Astrocyte (in vitro differentiated cells and primary cell): ENCODE data around the gene TTYH1.

ENCODE experiments used
- EZH2 ChIP-seq: IDR thresholded peaks from 2 replicates; pipeline ENCODE4 v1.6.1; 2012; ENCODE audit warnings: mild to moderate bottlenecking, low read length, inconsistent platforms; ENCODE audit not compliant: insufficient read depth
- TF ChIP-seq, protein P1 (sequence below): IDR thresholded peaks from 2 replicates; pipeline ENCODE4 v1.5.1; 2011; ENCODE audit warnings: low read depth, mild to moderate bottlenecking, inconsistent platforms, low read length, moderate library complexity; ENCODE audit not compliant: insufficient read depth

DNA sequence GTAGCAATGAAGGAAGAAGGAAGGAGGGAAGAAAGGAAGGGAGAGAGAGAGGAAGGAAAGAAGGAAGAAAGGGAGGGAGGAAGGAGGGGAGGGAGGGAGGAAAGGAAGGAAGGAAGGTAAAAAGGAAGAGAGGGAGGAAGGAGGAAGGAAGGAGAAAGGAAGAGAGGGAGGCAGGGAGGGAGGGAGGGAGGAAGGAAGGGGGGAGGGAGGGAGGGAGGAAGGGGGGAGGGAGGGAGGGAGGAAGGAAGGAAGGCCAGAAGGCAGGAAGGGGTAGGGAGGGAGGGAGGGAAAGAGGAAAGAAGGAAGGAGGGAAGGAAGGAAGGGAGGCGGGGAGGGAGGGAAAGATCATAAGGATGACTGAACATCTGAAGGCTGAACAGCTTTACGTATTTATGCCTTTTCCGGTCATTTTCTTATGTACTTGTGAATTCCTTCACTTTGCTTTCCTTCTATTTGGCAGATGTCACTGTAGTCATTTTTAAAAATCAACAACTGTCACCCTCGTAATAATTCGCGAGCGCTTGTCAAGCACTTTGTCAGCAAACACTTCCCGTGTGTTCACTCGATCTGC lies 6.7 kb upstream of the TTYH1 start:
- TF ChIP-seq, protein P1, sequence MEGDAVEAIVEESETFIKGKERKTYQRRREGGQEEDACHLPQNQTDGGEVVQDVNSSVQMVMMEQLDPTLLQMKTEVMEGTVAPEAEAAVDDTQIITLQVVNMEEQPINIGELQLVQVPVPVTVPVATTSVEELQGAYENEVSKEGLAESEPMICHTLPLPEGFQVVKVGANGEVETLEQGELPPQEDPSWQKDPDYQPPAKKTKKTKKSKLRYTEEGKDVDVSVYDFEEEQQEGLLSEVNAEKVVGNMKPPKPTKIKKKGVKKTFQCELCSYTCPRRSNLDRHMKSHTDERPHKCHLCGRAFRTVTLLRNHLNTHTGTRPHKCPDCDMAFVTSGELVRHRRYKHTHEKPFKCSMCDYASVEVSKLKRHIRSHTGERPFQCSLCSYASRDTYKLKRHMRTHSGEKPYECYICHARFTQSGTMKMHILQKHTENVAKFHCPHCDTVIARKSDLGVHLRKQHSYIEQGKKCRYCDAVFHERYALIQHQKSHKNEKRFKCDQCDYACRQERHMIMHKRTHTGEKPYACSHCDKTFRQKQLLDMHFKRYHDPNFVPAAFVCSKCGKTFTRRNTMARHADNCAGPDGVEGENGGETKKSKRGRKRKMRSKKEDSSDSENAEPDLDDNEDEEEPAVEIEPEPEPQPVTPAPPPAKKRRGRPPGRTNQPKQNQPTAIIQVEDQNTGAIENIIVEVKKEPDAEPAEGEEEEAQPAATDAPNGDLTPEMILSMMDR, result no peak
- no peak for TF ChIP-seq EZH2
